ENCODE data around the gene EDARADD. TPM values are rescaled to one million over a fixed set of nuclear protein-coding genes. Genes with fewer than 3 reads are reported as not detected.
A peak's percentile ranks its signal among the peaks of the same experiment; 100 is the strongest.

The EDARADD gene
- total and polyA plus RNA-seq, 2 of the 13 experiments (the other 11 are each of a cell fraction or from before 2014, with no cell fraction given), result 0.03 TPM; not detected in 1

- peak overlapping the region; percentile 50; the same call in 1 of the 2 replicates for H3K9ac ChIP-seq (ENCODE audit: insufficient read depth, low read depth, low read length)
- H3K27me3 ChIP-seq (ENCODE audit: control insufficient read depth in 1 of 2, insufficient read depth in 2 of 2, low read length in 2 of 2), result no peaks in the 10 kb centered on the region
- H3K4me3 ChIP-seq (replicated peaks in 1 of 3; ENCODE audit: insufficient read depth in 1 of 3, low read depth in 2 of 3, low read length in 3 of 3), result peak overlapping the region in 1 of 3 experiments; percentile 7; a peak in 1 of 6 replicates
- FAIRE-seq, result peak; percentile 40
- WGBS (ENCODE audit: low lambda C conversion rate), result 5% methylated on average over 4 of the region's 4 CpGs
- peak; percentile 78 for ATAC-seq
- peak overlapping the region; percentile 38 for H3K4me2 ChIP-seq (ENCODE audit: low read depth, low read length)
- H4K20me1 ChIP-seq (ENCODE audit: insufficient read depth, low read length), result no peaks in the 10 kb centered on the region
- no peak overlapping the region for H2AFZ ChIP-seq (ENCODE audit: low read length)
- no peaks in the 10 kb centered on the region for H3K9me3 ChIP-seq (ENCODE audit: low read length)
- intact Hi-C loops (cut with micrococcal nuclease; ENCODE audit: unreplicated experiment), result loop anchor here (1.0 kb wide), 1 partner anchor 12 kb away; no protein-coding TSS in a partner anchor
- DNase-seq (ENCODE audit: low spot score), result peak; percentile 61
- H3K79me2 ChIP-seq (ENCODE audit: insufficient read depth, low read length), result no peaks in the 10 kb centered on the region
- no peaks in the 10 kb centered on the region for H3K36me3 ChIP-seq (replicated peaks in 1 of 2; ENCODE audit: control insufficient read depth in 1 of 2, insufficient read depth in 2 of 2, low read length in 2 of 2)
- BruUV-seq (replicated peaks), result no TSS peak
- CTCF ChIA-PET (ENCODE audit: low intra/inter-chr PET ratio, low total read pairs), result no interaction called here
- POLR2A ChIA-PET, result interaction anchor here (0.7 to 3.2 kb wide), 7 partner anchors 8 to 24 kb away, joined by 3 to 40 read pairs (median 6); partner anchors contain the start of gene LGALS8
- H3K4me1 ChIP-seq (ENCODE audit: insufficient read depth, low read length), result peaks cover 89% of the 10 kb centered on the region
- peak overlapping the region; percentile 81 for H3K27ac ChIP-seq (ENCODE audit: extremely low read length, insufficient read depth, low read length)
- in situ Hi-C loops (cut with HindIII; ENCODE audit: extremely low pct_ligation_motif_present, low pct_unique_long_range_greater_than_20kb), result no loop called here
- TF ChIP-seq ZNF609 (CRISPR knock-in tag; IDR thresholded peaks at IDR 0.05; ENCODE audit: borderline replicate concordance), result peak; percentile 47; the same call in 1 of the 2 replicates
- TF ChIP-seq MAX (IDR thresholded peaks at IDR 0.05), result peak; percentile 75
- TF ChIP-seq ZSCAN25 (CRISPR knock-in tag; IDR thresholded peaks at IDR 0.05), result peak; percentile 38; the same call in 1 of the 2 replicates
- 0 out of 2 replicates have a peak, but pooled peaks have one; percentile 2 for TF ChIP-seq ZNF331 (CRISPR knock-in tag; IDR thresholded peaks at IDR 0.05)
- peak; percentile 90 for TF ChIP-seq PAXIP1 (CRISPR knock-in tag; conservative IDR thresholded peaks at IDR 0.05)
- TF ChIP-seq SOX5 (CRISPR knock-in tag; IDR thresholded peaks at IDR 0.05; ENCODE audit: borderline replicate concordance), result peak; percentile 77
- TF ChIP-seq LCORL (IDR thresholded peaks at IDR 0.05), result no peak
- peak; percentile 81; the same call in 1 of the 2 replicates for TF ChIP-seq LCORL (CRISPR knock-in tag; IDR thresholded peaks at IDR 0.05)
- TF ChIP-seq HNRNPH1 (optimal IDR thresholded peaks at IDR 0.05; ENCODE audit: low read depth, low read length), result no peak
- TF ChIP-seq SOX13 (IDR thresholded peaks at IDR 0.05), result peak; percentile 63
- peak in 1 of 2 experiments; percentile 57; a peak in 2 of 4 replicates for TF ChIP-seq SOX13 (CRISPR knock-in tag; conservative IDR thresholded peaks at IDR 0.05 in 1 of 2, IDR thresholded peaks at IDR 0.05 in 1 of 2)
- TF ChIP-seq ASH2L (IDR thresholded peaks at IDR 0.05; ENCODE audit: insufficient read length, low read depth, low read length), result peak; percentile 80
- TF ChIP-seq ZNF709 (CRISPR knock-in tag; IDR thresholded peaks at IDR 0.05), result 0 out of 2 replicates have a peak, but pooled peaks have one; percentile 43
- peak; percentile 64 for TF ChIP-seq MEF2D (CRISPR knock-in tag; IDR thresholded peaks at IDR 0.05)
- TF ChIP-seq, protein P1, sequence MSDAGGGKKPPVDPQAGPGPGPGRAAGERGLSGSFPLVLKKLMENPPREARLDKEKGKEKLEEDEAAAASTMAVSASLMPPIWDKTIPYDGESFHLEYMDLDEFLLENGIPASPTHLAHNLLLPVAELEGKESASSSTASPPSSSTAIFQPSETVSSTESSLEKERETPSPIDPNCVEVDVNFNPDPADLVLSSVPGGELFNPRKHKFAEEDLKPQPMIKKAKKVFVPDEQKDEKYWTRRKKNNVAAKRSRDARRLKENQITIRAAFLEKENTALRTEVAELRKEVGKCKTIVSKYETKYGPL (CRISPR knock-in tag; IDR thresholded peaks at IDR 0.05), result no peak
- TF ChIP-seq RARA (CRISPR knock-in tag; IDR thresholded peaks at IDR 0.05), result peak; percentile 4
Observed at GRCh38 chr1:236515443-236515958, 121.4 kb downstream of the EDARADD start.

Data from HepG2 (cell line).